Measurements from ENCODE around the gene ADAMTS19.

The ADAMTS19 gene

GRCh38 chr5:129696636-129697035 lies 236.5 kb downstream of the ADAMTS19 start:
- no peak for DNase-seq

DNA sequence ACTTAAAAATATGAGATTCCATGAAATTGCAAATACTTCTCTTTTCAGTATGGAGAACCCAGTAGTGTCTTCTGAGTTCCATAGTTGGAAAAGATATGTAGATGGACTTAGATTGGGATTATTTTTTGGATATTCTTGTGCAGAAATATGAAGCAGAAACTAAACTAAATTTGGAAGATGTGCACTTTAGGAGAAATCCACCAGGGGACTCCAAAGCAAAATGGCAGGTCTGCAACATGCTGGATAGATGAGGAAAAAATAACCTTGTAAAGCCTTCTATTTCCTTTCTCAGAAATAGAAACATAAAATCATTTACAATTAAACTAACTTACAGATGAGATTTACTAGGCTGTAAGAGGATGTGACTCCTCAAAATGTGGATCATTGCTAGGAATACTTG lies 238.6 kb downstream of the ADAMTS19 start:
- no peak for DNase-seq

DNA sequence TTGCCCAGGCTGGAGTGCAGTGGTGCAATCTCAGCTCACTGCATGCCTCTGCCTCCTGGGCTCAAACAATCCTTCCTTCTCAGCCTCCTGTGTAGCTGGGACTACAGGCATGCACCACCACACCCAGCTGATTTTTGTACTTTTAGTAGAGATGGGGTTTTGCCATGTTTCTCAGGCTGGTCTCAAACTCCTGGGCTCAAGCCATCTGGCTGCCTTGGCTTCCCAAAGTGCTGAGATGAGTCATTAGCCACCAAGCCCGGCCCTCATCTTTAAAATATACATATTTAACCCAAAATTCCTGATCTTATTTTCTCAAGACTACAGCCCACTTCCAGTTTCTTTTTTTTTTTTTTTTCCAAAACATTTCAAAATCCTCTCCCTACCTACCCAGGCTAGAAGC lies 256.1 kb downstream of the ADAMTS19 start:
- DNase-seq, result no peak

DNA sequence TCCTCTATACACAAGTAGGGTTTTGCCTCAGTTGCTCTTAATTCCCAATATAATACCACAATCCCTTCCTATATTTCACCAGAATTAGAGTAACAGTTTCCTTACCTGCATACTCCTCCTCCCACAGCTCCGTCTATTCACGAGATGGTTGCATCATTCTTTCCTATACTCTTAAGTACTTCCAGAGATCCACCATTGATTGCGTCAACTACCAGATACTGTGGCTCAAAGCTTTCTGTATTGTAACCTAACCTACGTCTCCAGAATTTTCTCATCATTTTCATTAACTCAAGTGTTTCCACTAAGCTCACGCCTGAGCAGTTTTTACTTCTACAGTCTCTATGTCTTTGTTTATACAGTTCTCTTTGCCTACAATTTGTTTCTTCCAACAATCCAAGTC lies 256.6 kb downstream of the ADAMTS19 start:
- DNase-seq, result no peak

DNA sequence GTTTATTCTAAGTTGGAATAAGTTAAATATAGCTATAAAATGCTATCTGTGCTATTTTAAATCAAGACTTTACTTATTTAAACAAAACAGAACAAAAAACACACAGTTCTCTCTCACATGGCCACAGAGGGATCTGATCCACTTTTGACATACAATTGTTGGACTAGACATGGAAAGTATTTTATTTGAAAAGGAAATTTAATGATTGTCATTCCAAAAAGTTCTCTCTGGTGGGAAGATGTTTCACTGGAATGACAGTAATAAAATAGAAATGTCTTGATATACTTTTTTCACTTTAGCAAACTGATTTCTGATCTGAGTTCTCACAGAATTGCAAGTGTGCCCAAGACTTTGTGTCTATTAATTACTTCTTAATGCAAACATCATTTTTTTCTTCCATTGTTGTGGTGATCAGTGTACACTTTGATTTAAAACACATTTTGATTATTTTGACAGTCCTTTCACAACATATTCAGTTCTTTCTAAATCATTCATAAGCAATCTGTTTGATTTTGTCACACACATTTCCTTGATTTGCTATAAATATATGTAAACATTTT lies 257.7 kb downstream of the ADAMTS19 start:
- no peak for DNase-seq

GRCh38 chr5:129718471-129719090 lies 258.5 kb downstream of the ADAMTS19 start:
- no peak for DNase-seq

- DNase-seq, result no peak
These were observed 264.1 kb downstream of the ADAMTS19 start for GRCh38 chr5:129724222-129724621.

- no peak for DNase-seq
These were observed 264.5 kb downstream of the ADAMTS19 start for GRCh38 chr5:129724647-129725046.

DNA sequence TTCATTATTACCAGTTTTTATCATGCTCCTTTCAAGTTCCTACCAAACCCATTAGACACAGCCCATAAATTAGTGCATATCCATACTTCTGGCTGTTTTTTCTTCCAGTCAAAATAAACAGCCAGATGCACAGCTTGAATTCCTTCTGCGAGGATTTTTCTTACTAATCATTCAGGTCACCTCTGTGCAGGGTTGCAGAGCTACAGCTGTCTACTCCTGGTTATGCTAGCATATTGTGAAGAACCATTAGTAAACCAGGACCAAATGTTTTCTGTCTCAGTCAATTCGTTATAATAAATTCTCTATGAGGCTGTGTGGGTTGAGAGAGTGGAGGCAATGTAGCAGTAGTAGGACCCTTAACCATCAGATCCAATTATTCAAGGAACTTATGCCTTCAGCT lies 279.7 kb downstream of the ADAMTS19 start:
- no peak for DNase-seq

DNA sequence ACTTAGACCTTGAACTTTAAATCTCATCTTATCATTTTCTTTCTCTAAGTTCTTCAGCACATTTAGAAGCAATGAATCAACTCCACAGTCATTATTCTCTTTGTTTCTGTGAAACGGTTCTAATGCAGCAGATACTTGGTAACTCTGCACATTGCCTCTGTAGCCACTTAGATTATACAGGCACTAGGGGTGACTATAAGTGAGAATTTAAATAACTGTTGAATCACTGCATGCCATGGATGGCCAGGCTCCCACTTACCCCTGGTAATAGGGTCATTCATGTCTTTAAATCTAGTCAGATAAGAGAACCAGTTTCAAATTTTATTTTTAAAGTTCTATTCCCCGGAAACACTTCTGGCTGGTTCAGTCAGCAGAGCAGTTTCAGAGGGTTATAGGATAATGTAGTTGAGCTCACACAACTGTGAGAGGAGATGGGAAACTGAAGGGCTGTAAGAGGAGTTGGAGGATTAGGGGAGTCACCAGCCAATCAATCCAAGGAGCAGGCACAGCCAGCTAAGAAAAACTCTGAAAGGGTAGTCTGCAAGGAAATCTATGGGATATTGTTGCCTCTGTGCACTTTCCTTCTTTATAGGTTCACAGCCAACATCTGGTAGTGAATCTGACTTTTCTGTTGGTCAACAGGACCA lies 283.6 kb downstream of the ADAMTS19 start:
- DNase-seq, result no peak

- no peak for DNase-seq
These were observed 285.9 kb downstream of the ADAMTS19 start for GRCh38 chr5:129745997-129746396.

DNA sequence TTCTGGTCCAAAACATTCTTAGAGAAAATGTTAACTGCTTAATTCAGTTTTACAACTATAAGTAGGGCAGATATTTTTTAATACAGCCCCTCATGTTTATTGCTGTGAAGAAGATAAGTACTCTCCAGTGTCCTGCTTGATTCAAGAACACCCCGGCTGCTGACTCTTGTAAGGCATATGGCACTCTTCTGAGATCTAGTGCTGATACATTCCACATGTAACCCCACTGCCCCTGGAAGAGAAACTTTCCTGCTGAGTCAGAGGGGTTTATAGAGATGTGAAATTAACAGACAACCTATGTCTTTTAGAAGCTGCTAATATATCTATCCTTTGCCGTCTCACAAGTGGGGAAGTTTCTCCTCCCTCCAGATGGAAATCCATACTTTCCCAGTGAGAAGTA lies 286.8 kb downstream of the ADAMTS19 start:
- no peak for DNase-seq

DNA sequence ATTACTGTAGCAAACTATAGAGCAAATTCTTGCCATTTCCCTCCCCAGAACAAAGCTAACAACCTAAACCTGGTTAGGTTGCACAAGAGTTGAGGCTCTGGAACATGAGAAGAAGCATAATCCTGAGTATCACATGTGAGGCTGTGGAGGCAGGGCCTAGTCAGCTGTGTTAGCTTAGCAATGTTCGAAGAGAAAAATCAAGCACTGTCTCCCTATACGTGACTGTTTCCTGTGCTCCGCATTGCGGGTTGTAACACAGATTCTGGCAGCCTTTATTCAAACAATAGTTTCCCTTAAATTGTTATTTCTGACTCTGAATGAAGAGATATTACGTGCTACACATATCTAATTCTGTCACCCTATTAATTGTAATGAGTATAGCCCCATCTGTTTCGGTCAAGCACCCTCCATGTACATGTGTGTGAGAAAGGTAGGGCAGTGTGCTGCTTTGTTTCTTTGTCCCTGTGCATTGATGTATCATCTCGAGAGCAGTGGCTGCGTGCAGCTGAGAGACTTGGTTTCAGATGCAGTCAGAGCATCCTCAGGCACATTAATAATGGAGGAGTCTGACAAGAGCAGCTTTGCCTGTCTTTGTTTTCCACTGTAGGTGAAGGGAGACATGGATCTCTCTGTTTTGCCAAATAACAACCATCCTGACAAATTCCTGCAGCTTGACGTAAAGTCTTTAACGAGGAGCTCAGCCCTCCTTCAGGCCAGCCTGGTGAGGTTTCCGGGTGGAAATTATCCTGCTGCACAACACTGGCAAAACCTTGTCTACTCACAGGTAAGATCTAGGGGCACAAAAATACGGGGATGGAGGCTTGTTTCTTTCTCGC lies 287.7 kb downstream of the ADAMTS19 start, which contains the start of gene MINAR2:
Gene MINAR2, plus strand, starts transcription at position 523 of the 836 bp plus-strand sequence. Its CDS starts 97 bp downstream, at position 620.
- no peak for DNase-seq

GRCh38 chr5:129748913-129749880 lies 289.1 kb downstream of the ADAMTS19 start:
- DNase-seq, result no peak

- no peak for DNase-seq
These were observed 300.7 kb downstream of the ADAMTS19 start for GRCh38 chr5:129760636-129761325.

DNA sequence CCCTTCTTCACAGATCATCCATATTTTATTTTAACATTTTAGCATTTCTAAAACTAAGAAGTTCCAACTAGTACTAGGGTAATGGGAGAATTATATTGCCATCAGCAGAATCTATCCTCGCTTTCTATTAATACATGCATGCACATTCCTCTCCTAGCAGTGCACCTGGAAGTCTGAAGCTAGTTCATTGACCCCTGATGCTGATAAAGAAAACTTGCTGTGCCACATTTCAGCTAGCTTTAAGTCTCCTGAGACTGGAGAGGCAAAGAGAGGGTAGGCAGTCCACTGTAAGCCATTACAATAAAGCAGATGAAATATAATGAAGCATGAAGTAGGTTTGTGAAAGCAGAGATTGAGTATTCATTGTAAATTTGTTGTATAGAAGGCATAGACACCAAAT lies 303.6 kb downstream of the ADAMTS19 start:
- no peak for DNase-seq

GRCh38 chr5:129766798-129767197 lies 306.7 kb downstream of the ADAMTS19 start:
- DNase-seq, result no peak

DNA sequence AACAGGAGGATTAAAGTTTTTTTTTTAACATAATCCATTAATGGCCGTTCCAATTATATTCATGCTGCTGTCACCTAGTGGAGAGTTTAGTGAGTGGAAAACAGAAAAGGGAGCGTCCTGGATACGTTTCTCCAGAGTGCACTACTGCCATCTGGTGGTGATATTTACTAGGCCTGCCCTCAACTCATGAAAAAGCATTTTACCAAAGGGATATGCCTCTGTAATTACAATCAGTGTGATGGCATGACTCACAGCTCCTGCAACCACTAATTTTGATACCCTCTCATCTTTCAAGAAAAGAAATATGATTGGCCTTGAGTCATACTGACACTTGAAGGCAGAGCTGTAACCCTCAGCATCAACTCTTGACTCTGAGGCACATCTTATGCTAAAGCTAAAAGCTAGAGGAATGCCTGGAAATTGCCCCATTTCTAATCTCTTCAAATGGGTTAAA lies 307.9 kb downstream of the ADAMTS19 start:
- DNase-seq, result peak; percentile 63 to 94

DNA sequence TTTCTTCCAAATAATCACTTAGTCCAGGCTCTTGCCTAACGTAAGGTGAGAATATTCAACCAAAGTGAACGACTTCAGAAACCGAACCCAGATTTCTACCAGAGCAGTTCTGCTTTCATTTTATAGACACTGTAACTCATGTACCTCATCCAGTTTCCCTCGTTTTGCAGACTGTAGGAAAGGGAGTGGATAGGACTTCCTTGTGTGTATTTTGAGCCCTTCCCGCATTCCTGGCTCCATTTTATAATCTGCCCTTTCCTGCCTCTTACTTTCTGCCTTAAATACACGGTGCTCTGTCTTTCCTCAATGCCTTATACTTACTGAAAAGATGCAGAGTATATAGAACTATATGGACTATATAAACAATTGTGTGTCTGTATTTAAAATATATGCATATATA lies 308.6 kb downstream of the ADAMTS19 start:
- no peak for DNase-seq

- DNase-seq, result no peak
These were observed 310.1 kb downstream of the ADAMTS19 start for GRCh38 chr5:129770024-129770820.

Data from hippocampal formation (tissue), 2 donors.